Activated naive CD4-positive, alpha-beta T cell treated with anti-CD3 and anti-CD28 coated beads for 36 hours (primary cell): ENCODE measurements around the gene ARHGAP6. TPM values are rescaled to one million over a fixed set of nuclear protein-coding genes. Genes with fewer than 3 reads are reported as not detected.

Source experiments
- microRNA-seq: library from miRNA; unstranded; fragments of <30 nt; microRNA quantifications from one replicate; pipeline ENCODE4 v1.2.0, GENCODE V29; 2022; ENCODE audit warnings: borderline microRNAs expressed, borderline replicate concordance
- total RNA-seq, 2 experiments: library from RNA; stranded (reverse); gene quantifications; one replicate each; pipeline ENCODE4 v1.2.3, GENCODE V29; 2021

ARHGAP6 gene
- total RNA-seq, 2 experiments from 2014 or later = not detected

Small RNAs within 50 kb of the gene (microRNA-seq; reads per million reads assigned to microRNA genes)
- gene MIR548AX = not detected

Other genes starting within 250 kb of the ARHGAP6 start
- 10 to 100 TPM; 69.1 to 72.4 TPM for gene MSL3, start 92.3 kb upstream of the ARHGAP6 start, total RNA-seq